Esophagus squamous epithelium (tissue), 4 donors: Measurements from ENCODE around the gene SLC13A4.

Experiments
- CTCF ChIP-seq, 6 experiments: fragments of 450-650 bp in 4 of 6; fragments of 200-600 bp in 2 of 6; sonication (generic) in 2 of 6; IDR thresholded peaks; one replicate each; pipeline ENCODE4 v1.5.1; 2016 to 2019; ENCODE audit warnings: antibody characterized with exemption in 6 of 6, mild to moderate bottlenecking in 4 of 6, moderate library complexity in 4 of 6
- POLR2A ChIP-seq, 4 donors: fragments of 450-650 bp; IDR thresholded peaks; one replicate each; pipeline ENCODE4 v1.6.1; 2017; ENCODE audit warnings: antibody characterized with exemption in 4 of 4, mild to moderate bottlenecking in 4 of 4, moderate library complexity in 3 of 4

- TF ChIP-seq CTCF (IDR thresholded peaks at IDR 0.05), result no peak
- TF ChIP-seq POLR2A (IDR thresholded peaks at IDR 0.05), result no peak
Measured at GRCh38 chr7:135758531-135758932, 30.5 kb upstream of the SLC13A4 start.
